Measurements from ENCODE around the gene EYA2. TPM values are rescaled to one million over a fixed set of nuclear protein-coding genes. Genes with fewer than 3 reads are reported as not detected.

Gene EYA2
- total RNA-seq, 1 experiment from 2014 or later = not detected

- H3K27ac ChIP-seq (ENCODE audit: low read depth, low read length, poor library complexity, severe bottlenecking) = no peak overlapping the region
- CTCF ChIA-PET = no interaction called here
- no peak for TF ChIP-seq EZH2 (IDR thresholded peaks at IDR 0.05; ENCODE audit: borderline replicate concordance, low read depth, low read length, poor library complexity, severe bottlenecking)
- no peak for TF ChIP-seq CTCF (conservative IDR thresholded peaks at IDR 0.05; ENCODE audit: low read depth, low read length)
- H3K4me3 ChIP-seq (ENCODE audit: low read depth, low read length, poor library complexity, severe bottlenecking) = no peak overlapping the region
- no TSS peak for BruUV-seq (replicated peaks)
- no peak for DNase-seq (ENCODE audit: low spot score)
- H3K27me3 ChIP-seq (replicated peaks; ENCODE audit: insufficient read depth, low read depth, low read length, poor library complexity) = no peaks in the 10 kb centered on the region
- H3K9me3 ChIP-seq (ENCODE audit: low read depth, low read length, poor library complexity, severe bottlenecking) = no peaks in the 10 kb centered on the region
- H3K4me1 ChIP-seq (ENCODE audit: insufficient read depth, low read length, poor library complexity, severe bottlenecking) = no peaks in the 10 kb centered on the region
- POLR2A ChIA-PET (ENCODE audit: low non-redundant PET) = interaction anchor here (0.6 kb wide), 1 partner anchor 1189 kb away, joined by 3 read pairs; no protein-coding TSS in a partner anchor
- intact Hi-C loops (cut with micrococcal nuclease; ENCODE audit: unreplicated experiment) = no loop called here
- no peaks in the 10 kb centered on the region for H3K36me3 ChIP-seq (ENCODE audit: insufficient read depth, low read length, poor library complexity, severe bottlenecking)
Measured at GRCh38 chr20:47136782-47137181, 242.1 kb downstream of the EYA2 start.

- BruUV-seq (replicated peaks) = no TSS peak
- H3K4me3 ChIP-seq (ENCODE audit: low read depth, low read length, poor library complexity, severe bottlenecking) = no peak overlapping the region
- ChIA-PET CTCF (no interaction called here), POLR2A (ENCODE audit: low non-redundant PET) (interaction anchor here (0.6 kb wide), 1 partner anchor 1190 kb away, joined by 3 read pairs; no protein-coding TSS in a partner anchor)
- no peaks in the 10 kb centered on the region for H3K4me1 ChIP-seq (ENCODE audit: insufficient read depth, low read length, poor library complexity, severe bottlenecking)
- no peaks in the 10 kb centered on the region for H3K9me3 ChIP-seq (ENCODE audit: low read depth, low read length, poor library complexity, severe bottlenecking)
- DNase-seq (ENCODE audit: low spot score) = no peak
- intact Hi-C loops (cut with micrococcal nuclease; ENCODE audit: unreplicated experiment) = no loop called here
- no peaks in the 10 kb centered on the region for H3K27me3 ChIP-seq (replicated peaks; ENCODE audit: insufficient read depth, low read depth, low read length, poor library complexity)
- no peaks in the 10 kb centered on the region for H3K36me3 ChIP-seq (ENCODE audit: insufficient read depth, low read length, poor library complexity, severe bottlenecking)
- no peak overlapping the region for H3K27ac ChIP-seq (ENCODE audit: low read depth, low read length, poor library complexity, severe bottlenecking)
- TF ChIP-seq EZH2 (IDR thresholded peaks at IDR 0.05; ENCODE audit: borderline replicate concordance, low read depth, low read length, poor library complexity, severe bottlenecking) = no peak
- no peak for TF ChIP-seq CTCF (conservative IDR thresholded peaks at IDR 0.05; ENCODE audit: low read depth, low read length)
Measured at GRCh38 chr20:47137231-47137870, 242.7 kb downstream of the EYA2 start.

GRCh38 chr20:47139934-47140535, 245.4 kb downstream of the EYA2 start:
- ChIA-PET CTCF (no interaction called here), POLR2A (ENCODE audit: low non-redundant PET) (no interaction called here)
- no peaks in the 10 kb centered on the region for H3K9me3 ChIP-seq (ENCODE audit: low read depth, low read length, poor library complexity, severe bottlenecking)
- intact Hi-C loops (cut with micrococcal nuclease; ENCODE audit: unreplicated experiment) = no loop called here
- no peak overlapping the region for H3K27ac ChIP-seq (ENCODE audit: low read depth, low read length, poor library complexity, severe bottlenecking)
- DNase-seq (ENCODE audit: low spot score) = no peak
- BruUV-seq (replicated peaks) = no TSS peak
- no peaks in the 10 kb centered on the region for H3K36me3 ChIP-seq (ENCODE audit: insufficient read depth, low read length, poor library complexity, severe bottlenecking)
- TF ChIP-seq EZH2 (IDR thresholded peaks at IDR 0.05; ENCODE audit: borderline replicate concordance, low read depth, low read length, poor library complexity, severe bottlenecking) (no peak), CTCF (conservative IDR thresholded peaks at IDR 0.05; ENCODE audit: low read depth, low read length) (no peak)
- no peaks in the 10 kb centered on the region for H3K4me1 ChIP-seq (ENCODE audit: insufficient read depth, low read length, poor library complexity, severe bottlenecking)
- no peaks in the 10 kb centered on the region for H3K27me3 ChIP-seq (replicated peaks; ENCODE audit: insufficient read depth, low read depth, low read length, poor library complexity)
- H3K4me3 ChIP-seq (ENCODE audit: low read depth, low read length, poor library complexity, severe bottlenecking) = no peak overlapping the region

Data from A673 (cell line).